K562 treated with DMSO at 1 percent for 4 hours (cell line): ENCODE measurements around the gene USP27X. TPM values are rescaled to one million over a fixed set of nuclear protein-coding genes. Genes with fewer than 3 reads are reported as not detected.

ENCODE experiments used
- total RNA-seq: library from RNA; unstranded; fragments of 300-600 nt; gene quantifications from 2 replicates; pipeline ENCODE4 v1.2.3, GENCODE V29; 2022; ENCODE audit not compliant: insufficient read depth

USP27X gene
- total RNA-seq = 1.5 and 1.7 TPM in 2 replicates

GRCh38 chrX:49878834-49879655 lies at the start of gene USP27X:
USP27X (plus strand) TSS chrX:49879484; CDS start chrX:49880308, 824 bp downstream.

GRCh38 chrX:49922291-49923241 lies 43.3 kb downstream of the USP27X start, which contains the start of gene CLCN5:
CLCN5 (plus strand) TSS chrX:49922596; CDS start chrX:49925299, 2,703 bp downstream.

Other genes with a start within 250 kb of the USP27X start
- 84.7 and 89.1 TPM in 2 replicates for gene PAGE1, start 183.5 kb upstream of the USP27X start, total RNA-seq
- 10.5 TPM in 1 of 2 replicates, not detected in the other for gene PAGE4, start 50.2 kb upstream of the USP27X start, total RNA-seq
- gene CLCN5, start 43.1 kb downstream of the USP27X start, total RNA-seq = 2.7 and 4.1 TPM in 2 replicates